ENCODE measurements around the gene IL7R.

- TF ChIP-seq EZH2phosphoT487 (IDR thresholded peaks at IDR 0.05; ENCODE audit: borderline replicate concordance, low read depth, low read length) (no peak), CTCF (conservative IDR thresholded peaks at IDR 0.05; ENCODE audit: low read length) (no peak)
These were observed 39.7 kb upstream of the IL7R start for GRCh38 chr5:35816881-35817521.
